Vagina (tissue), 2 donors: ENCODE measurements around the gene KCNH3. TPM values are rescaled to one million over a fixed set of nuclear protein-coding genes. Genes with fewer than 3 reads are reported as not detected.

ENCODE experiments used
- DNase-seq, 2 donors: peaks; one replicate each; pipeline ENCODE4 v3.0.0-alpha.2; 2017; ENCODE audit errors: extremely low spot score in 2 of 2
- H3K27ac ChIP-seq: fragments of 200-600 bp; sonication (generic); one replicate; pipeline ENCODE4 v1.5.1; 2019
- H3K27me3 ChIP-seq: fragments of 200-600 bp; sonication (generic); one replicate; pipeline ENCODE4 v1.5.1; 2019
- H3K36me3 ChIP-seq, 2 donors: fragments of 200-600 bp; sonication (generic); one replicate each; pipeline ENCODE4 v1.5.1; 2017 to 2019
- H3K4me1 ChIP-seq: fragments of 200-600 bp; sonication (generic); one replicate; pipeline ENCODE4 v1.5.1; 2019
- H3K4me3 ChIP-seq, 2 donors: fragments of 200-600 bp; sonication (generic); 1 replicate in 1 of 2; 2 replicates in 1 of 2; pipeline ENCODE4 v1.5.1; 2016 to 2019
- H3K9me3 ChIP-seq: fragments of 200-600 bp; sonication (generic); one replicate; pipeline ENCODE4 v1.5.1; 2019
- CTCF ChIP-seq, 3 experiments: fragments of 450-650 bp in 2 of 3; fragments of 200-600 bp in 1 of 3; sonication (generic) in 1 of 3; IDR thresholded peaks; one replicate each; pipeline ENCODE4 v1.5.1; 2017 to 2019; ENCODE audit warnings: antibody characterized with exemption in 3 of 3, mild to moderate bottlenecking in 2 of 3, moderate library complexity in 2 of 3
- POLR2A ChIP-seq, 2 donors: fragments of 450-650 bp; IDR thresholded peaks; one replicate each; pipeline ENCODE4 v1.6.1; 2017; ENCODE audit warnings: antibody characterized with exemption in 2 of 2, mild to moderate bottlenecking in 2 of 2, moderate library complexity in 2 of 2
- POLR2AphosphoS5 ChIP-seq, 2 donors: sonication (generic); formaldehyde crosslinking; IDR thresholded peaks; one replicate each; pipeline ENCODE4 v1.9.0; 2017; ENCODE audit warnings: antibody characterized with exemption in 2 of 2, mild to moderate bottlenecking in 2 of 2, low read depth in 1 of 2; ENCODE audit not compliant: insufficient read depth in 1 of 2
- intact Hi-C: fragments of 100-400 bp; cut with DNase I; formaldehyde crosslinking; loops from one replicate; pipeline ENCODE4 v1.15.1; 2023
- total RNA-seq: library from RNA; depleted of rRNA; stranded (reverse); fragments of >200 nt; gene quantifications from one replicate; pipeline ENCODE4 v1.2.3, GENCODE V29; 2016

Gene KCNH3
- total RNA-seq, 1 donor from 2014 or later: not detected

- Histone ChIP-seq H3K27ac (no peak overlapping the region), H3K4me3 (no peak overlapping the region), H3K9me3 (no peaks in the 10 kb centered on the region), H3K36me3 (peaks cover 0 to 42% of the 10 kb centered on the region in 2 donors), H3K4me1 (peaks cover 40% of the 10 kb centered on the region), H3K27me3 (no peaks in the 10 kb centered on the region)
- no peak for DNase-seq
- TF ChIP-seq POLR2AphosphoS5 (IDR thresholded peaks at IDR 0.05; ENCODE audit: insufficient read depth in 1 of 2, low read depth in 1 of 2) (no peak), CTCF (IDR thresholded peaks at IDR 0.05) (no peak), POLR2A (IDR thresholded peaks at IDR 0.05) (no peak)
- intact Hi-C loops: loop anchor here (5.0 kb wide), 1 partner anchor 56 kb away; the partner anchor contains the start of gene PRPF40B
Measured at GRCh38 chr12:49566361-49566760, 27.5 kb downstream of the KCNH3 start.

GRCh38 chr12:49567302-49567610, 28.4 kb downstream of the KCNH3 start:
- TF ChIP-seq CTCF (IDR thresholded peaks at IDR 0.05) (no peak), POLR2A (IDR thresholded peaks at IDR 0.05) (no peak), POLR2AphosphoS5 (IDR thresholded peaks at IDR 0.05; ENCODE audit: insufficient read depth in 1 of 2, low read depth in 1 of 2) (no peak)
- intact Hi-C loops: loop anchor here (5.0 kb wide), 1 partner anchor 55 kb away; the partner anchor contains the start of gene PRPF40B
- no peaks in the 10 kb centered on the region for H3K27me3 ChIP-seq
- peak overlapping the region; percentile 72 to 91 for H3K4me3 ChIP-seq
- peaks cover 0 to 33% of the 10 kb centered on the region in 2 donors for H3K36me3 ChIP-seq
- peak overlapping the region; percentile 90 for H3K27ac ChIP-seq
- H3K4me1 ChIP-seq: peaks cover 40% of the 10 kb centered on the region
- no peak for DNase-seq
- H3K9me3 ChIP-seq: no peaks in the 10 kb centered on the region

GRCh38 chr12:49567611-49568441, 29.0 kb downstream of the KCNH3 start, which contains the start of gene MCRS1:
Gene MCRS1, minus strand, starts transcription at chr12:49568142. Its CDS starts 1,411 bp downstream, at chr12:49566731.
- TF ChIP-seq POLR2AphosphoS5 (IDR thresholded peaks at IDR 0.05; ENCODE audit: insufficient read depth in 1 of 2, low read depth in 1 of 2) (peak; percentile 90 to 98), POLR2A (IDR thresholded peaks at IDR 0.05) (peak in 1 of 2 donors; percentile 39), CTCF (IDR thresholded peaks at IDR 0.05) (peak in 1 of 3 experiments; percentile 37)
- Histone ChIP-seq H3K4me3 (peak within 1 kb of the TSS; percentile 72 to 91), H3K27ac (peak within 1 kb of the TSS; percentile 90), H3K4me1 (peaks cover 40% of the 10 kb centered on the region), H3K36me3 (peaks cover 0 to 29% of the 10 kb centered on the region in 2 donors), H3K27me3 (no peaks in the 10 kb centered on the region), H3K9me3 (no peaks in the 10 kb centered on the region)
- no peak for DNase-seq
- intact Hi-C loops: loop anchor here (5.0 kb wide), 1 partner anchor 54 kb away; the partner anchor contains the start of gene PRPF40B

GRCh38 chr12:49568442-49569162, 29.8 kb downstream of the KCNH3 start:
- Histone ChIP-seq H3K36me3 (peaks cover 0 to 21% of the 10 kb centered on the region in 2 donors), H3K27ac (peak overlapping the region; percentile 90), H3K4me1 (peaks cover 40% of the 10 kb centered on the region), H3K27me3 (no peaks in the 10 kb centered on the region), H3K4me3 (peak overlapping the region; percentile 72 to 91), H3K9me3 (no peaks in the 10 kb centered on the region)
- no peak for DNase-seq
- intact Hi-C loops: loop anchor here (5.0 kb wide), 1 partner anchor 54 kb away; the partner anchor contains the start of gene PRPF40B
- TF ChIP-seq CTCF (IDR thresholded peaks at IDR 0.05) (no peak), POLR2AphosphoS5 (IDR thresholded peaks at IDR 0.05; ENCODE audit: insufficient read depth in 1 of 2, low read depth in 1 of 2) (no peak), POLR2A (IDR thresholded peaks at IDR 0.05) (no peak)
